HEK293 (cell line): ENCODE results near the gene GPHA2.

ENCODE experiments used
- ZBTB17 ChIP-seq: fragments of 450-650 bp; formaldehyde crosslinking; IDR thresholded peaks from 2 replicates; pipeline ENCODE4 v1.5.1; 2016; ENCODE audit warnings: missing biosample characterization, missing genetic modification characterization
- ZNF174 ChIP-seq: fragments of 450-650 bp; formaldehyde crosslinking; IDR thresholded peaks from 2 replicates; pipeline ENCODE4 v1.5.0; 2017; ENCODE audit warnings: missing biosample characterization, mild to moderate bottlenecking, missing genetic modification characterization
- ZNF239 ChIP-seq: fragments of 450-650 bp; formaldehyde crosslinking; IDR thresholded peaks from 2 replicates; pipeline ENCODE4 v1.5.1; 2016; ENCODE audit warnings: missing biosample characterization, missing genetic modification characterization
- ZNF416 ChIP-seq: fragments of 450-650 bp; formaldehyde crosslinking; IDR thresholded peaks from 2 replicates; pipeline ENCODE4 v1.5.1; 2016; ENCODE audit warnings: missing biosample characterization, missing genetic modification characterization
- ZNF433 ChIP-seq: fragments of 450-650 bp; formaldehyde crosslinking; IDR thresholded peaks from 2 replicates; pipeline ENCODE4 v1.5.1; 2016; ENCODE audit warnings: missing biosample characterization, missing genetic modification characterization, low read depth
- ZNF561 ChIP-seq: fragments of 450-650 bp; IDR thresholded peaks from 2 replicates; pipeline ENCODE4 v1.5.1; 2018; ENCODE audit warnings: missing biosample characterization, missing genetic modification characterization, borderline replicate concordance
- ZNF670 ChIP-seq: fragments of 450-650 bp; formaldehyde crosslinking; IDR thresholded peaks from 2 replicates; pipeline ENCODE4 v1.5.1; 2016; ENCODE audit warnings: missing biosample characterization, missing genetic modification characterization, low read depth
- TF ChIP-seq, protein P1 (sequence below): fragments of 450-650 bp; formaldehyde crosslinking; optimal IDR thresholded peaks from 2 replicates; pipeline ENCODE3; 2016; ENCODE audit warnings: missing biosample characterization, mild to moderate bottlenecking, missing genetic modification characterization
- TF ChIP-seq, protein P2 (sequence below): fragments of 450-650 bp; formaldehyde crosslinking; IDR thresholded peaks from 2 replicates; pipeline ENCODE4 v1.5.1; 2016; ENCODE audit warnings: missing biosample characterization, missing genetic modification characterization
- TF ChIP-seq, protein P3 (sequence below): fragments of 450-650 bp; formaldehyde crosslinking; IDR thresholded peaks from 2 replicates; pipeline ENCODE4 v1.5.1; 2016; ENCODE audit warnings: missing biosample characterization, missing genetic modification characterization
- TF ChIP-seq, protein P4 (sequence below): fragments of 450-650 bp; formaldehyde crosslinking; IDR thresholded peaks from 2 replicates; pipeline ENCODE4 v1.5.0; 2017; ENCODE audit warnings: missing biosample characterization, missing genetic modification characterization, borderline replicate concordance
- TF ChIP-seq, protein P5 (sequence below): fragments of 450-650 bp; formaldehyde crosslinking; IDR thresholded peaks from 2 replicates; pipeline ENCODE4 v1.5.1; 2016; ENCODE audit warnings: missing biosample characterization, missing genetic modification characterization

DNA sequence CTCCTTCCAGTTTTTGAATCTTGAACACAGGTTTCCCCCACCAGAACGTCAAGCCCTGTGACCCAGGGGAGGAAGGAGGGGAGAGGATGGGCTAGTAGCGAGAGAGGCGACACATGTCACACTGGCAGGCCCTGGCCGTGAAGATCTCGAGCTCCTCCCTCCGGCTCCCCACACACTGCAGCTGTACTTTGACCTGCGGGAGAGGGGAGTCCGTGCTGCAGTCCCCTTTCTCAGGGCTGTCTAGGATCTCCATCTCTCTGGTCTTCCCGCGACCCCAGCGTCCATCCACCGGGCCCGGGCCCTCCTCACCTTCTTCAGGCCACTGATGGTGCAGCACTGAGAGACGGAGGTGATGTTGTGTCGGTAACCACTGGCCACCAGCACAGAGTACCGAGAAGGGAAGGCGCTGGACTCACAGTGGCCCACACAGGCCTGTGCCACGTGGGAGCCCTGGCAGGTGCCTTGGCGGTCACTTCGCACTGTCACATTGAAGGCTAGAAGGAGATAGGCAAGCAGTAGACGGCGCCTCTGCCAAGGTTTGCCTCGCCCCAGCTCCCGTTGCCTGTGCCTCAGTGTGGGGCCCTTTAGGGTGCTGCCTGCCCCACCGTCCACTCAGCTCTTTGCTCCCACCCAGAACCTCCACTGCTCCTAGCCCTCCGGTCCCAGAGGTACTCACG is 873 bp downstream of the GPHA2 start:
- TF ChIP-seq, protein P1, sequence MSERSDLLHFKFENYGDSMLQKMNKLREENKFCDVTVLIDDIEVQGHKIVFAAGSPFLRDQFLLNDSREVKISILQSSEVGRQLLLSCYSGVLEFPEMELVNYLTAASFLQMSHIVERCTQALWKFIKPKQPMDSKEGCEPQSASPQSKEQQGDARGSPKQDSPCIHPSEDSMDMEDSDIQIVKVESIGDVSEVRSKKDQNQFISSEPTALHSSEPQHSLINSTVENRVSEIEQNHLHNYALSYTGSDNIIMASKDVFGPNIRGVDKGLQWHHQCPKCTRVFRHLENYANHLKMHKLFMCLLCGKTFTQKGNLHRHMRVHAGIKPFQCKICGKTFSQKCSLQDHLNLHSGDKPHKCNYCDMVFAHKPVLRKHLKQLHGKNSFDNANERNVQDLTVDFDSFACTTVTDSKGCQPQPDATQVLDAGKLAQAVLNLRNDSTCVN (tag by site-specific recombination), result no peak
- TF ChIP-seq, protein P2, sequence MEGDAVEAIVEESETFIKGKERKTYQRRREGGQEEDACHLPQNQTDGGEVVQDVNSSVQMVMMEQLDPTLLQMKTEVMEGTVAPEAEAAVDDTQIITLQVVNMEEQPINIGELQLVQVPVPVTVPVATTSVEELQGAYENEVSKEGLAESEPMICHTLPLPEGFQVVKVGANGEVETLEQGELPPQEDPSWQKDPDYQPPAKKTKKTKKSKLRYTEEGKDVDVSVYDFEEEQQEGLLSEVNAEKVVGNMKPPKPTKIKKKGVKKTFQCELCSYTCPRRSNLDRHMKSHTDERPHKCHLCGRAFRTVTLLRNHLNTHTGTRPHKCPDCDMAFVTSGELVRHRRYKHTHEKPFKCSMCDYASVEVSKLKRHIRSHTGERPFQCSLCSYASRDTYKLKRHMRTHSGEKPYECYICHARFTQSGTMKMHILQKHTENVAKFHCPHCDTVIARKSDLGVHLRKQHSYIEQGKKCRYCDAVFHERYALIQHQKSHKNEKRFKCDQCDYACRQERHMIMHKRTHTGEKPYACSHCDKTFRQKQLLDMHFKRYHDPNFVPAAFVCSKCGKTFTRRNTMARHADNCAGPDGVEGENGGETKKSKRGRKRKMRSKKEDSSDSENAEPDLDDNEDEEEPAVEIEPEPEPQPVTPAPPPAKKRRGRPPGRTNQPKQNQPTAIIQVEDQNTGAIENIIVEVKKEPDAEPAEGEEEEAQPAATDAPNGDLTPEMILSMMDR (tag by site-specific recombination), result no peak
- TF ChIP-seq ZNF239 (tag by site-specific recombination) (no peak), ZNF174 (tag by site-specific recombination) (no peak), ZNF561 (no peak), ZNF416 (tag by site-specific recombination) (no peak), ZNF670 (tag by site-specific recombination) (no peak), ZNF433 (tag by site-specific recombination) (no peak), ZBTB17 (tag by site-specific recombination) (no peak)
- TF ChIP-seq, protein P3, sequence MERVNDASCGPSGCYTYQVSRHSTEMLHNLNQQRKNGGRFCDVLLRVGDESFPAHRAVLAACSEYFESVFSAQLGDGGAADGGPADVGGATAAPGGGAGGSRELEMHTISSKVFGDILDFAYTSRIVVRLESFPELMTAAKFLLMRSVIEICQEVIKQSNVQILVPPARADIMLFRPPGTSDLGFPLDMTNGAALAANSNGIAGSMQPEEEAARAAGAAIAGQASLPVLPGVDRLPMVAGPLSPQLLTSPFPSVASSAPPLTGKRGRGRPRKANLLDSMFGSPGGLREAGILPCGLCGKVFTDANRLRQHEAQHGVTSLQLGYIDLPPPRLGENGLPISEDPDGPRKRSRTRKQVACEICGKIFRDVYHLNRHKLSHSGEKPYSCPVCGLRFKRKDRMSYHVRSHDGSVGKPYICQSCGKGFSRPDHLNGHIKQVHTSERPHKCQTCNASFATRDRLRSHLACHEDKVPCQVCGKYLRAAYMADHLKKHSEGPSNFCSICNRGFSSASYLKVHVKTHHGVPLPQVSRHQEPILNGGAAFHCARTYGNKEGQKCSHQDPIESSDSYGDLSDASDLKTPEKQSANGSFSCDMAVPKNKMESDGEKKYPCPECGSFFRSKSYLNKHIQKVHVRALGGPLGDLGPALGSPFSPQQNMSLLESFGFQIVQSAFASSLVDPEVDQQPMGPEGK (tag by site-specific recombination), result no peak
- TF ChIP-seq, protein P4, sequence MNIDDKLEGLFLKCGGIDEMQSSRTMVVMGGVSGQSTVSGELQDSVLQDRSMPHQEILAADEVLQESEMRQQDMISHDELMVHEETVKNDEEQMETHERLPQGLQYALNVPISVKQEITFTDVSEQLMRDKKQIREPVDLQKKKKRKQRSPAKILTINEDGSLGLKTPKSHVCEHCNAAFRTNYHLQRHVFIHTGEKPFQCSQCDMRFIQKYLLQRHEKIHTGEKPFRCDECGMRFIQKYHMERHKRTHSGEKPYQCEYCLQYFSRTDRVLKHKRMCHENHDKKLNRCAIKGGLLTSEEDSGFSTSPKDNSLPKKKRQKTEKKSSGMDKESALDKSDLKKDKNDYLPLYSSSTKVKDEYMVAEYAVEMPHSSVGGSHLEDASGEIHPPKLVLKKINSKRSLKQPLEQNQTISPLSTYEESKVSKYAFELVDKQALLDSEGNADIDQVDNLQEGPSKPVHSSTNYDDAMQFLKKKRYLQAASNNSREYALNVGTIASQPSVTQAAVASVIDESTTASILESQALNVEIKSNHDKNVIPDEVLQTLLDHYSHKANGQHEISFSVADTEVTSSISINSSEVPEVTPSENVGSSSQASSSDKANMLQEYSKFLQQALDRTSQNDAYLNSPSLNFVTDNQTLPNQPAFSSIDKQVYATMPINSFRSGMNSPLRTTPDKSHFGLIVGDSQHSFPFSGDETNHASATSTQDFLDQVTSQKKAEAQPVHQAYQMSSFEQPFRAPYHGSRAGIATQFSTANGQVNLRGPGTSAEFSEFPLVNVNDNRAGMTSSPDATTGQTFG, result no peak
- TF ChIP-seq, protein P5, sequence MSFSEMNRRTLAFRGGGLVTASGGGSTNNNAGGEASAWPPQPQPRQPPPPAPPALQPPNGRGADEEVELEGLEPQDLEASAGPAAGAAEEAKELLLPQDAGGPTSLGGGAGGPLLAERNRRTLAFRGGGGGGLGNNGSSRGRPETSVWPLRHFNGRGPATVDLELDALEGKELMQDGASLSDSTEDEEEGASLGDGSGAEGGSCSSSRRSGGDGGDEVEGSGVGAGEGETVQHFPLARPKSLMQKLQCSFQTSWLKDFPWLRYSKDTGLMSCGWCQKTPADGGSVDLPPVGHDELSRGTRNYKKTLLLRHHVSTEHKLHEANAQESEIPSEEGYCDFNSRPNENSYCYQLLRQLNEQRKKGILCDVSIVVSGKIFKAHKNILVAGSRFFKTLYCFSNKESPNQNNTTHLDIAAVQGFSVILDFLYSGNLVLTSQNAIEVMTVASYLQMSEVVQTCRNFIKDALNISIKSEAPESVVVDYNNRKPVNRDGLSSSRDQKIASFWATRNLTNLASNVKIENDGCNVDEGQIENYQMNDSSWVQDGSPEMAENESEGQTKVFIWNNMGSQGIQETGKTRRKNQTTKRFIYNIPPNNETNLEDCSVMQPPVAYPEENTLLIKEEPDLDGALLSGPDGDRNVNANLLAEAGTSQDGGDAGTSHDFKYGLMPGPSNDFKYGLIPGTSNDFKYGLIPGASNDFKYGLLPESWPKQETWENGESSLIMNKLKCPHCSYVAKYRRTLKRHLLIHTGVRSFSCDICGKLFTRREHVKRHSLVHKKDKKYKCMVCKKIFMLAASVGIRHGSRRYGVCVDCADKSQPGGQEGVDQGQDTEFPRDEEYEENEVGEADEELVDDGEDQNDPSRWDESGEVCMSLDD, result no peak
